Embryonic facial prominence (tissue), 1 donor: ENCODE data around the gene ARVCF.

ENCODE experiments used
- DNase-seq: peaks from one replicate; pipeline ENCODE4 v3.0.0-alpha.2; 2016; ENCODE audit errors: extremely low spot score

The ARVCF gene

DNA sequence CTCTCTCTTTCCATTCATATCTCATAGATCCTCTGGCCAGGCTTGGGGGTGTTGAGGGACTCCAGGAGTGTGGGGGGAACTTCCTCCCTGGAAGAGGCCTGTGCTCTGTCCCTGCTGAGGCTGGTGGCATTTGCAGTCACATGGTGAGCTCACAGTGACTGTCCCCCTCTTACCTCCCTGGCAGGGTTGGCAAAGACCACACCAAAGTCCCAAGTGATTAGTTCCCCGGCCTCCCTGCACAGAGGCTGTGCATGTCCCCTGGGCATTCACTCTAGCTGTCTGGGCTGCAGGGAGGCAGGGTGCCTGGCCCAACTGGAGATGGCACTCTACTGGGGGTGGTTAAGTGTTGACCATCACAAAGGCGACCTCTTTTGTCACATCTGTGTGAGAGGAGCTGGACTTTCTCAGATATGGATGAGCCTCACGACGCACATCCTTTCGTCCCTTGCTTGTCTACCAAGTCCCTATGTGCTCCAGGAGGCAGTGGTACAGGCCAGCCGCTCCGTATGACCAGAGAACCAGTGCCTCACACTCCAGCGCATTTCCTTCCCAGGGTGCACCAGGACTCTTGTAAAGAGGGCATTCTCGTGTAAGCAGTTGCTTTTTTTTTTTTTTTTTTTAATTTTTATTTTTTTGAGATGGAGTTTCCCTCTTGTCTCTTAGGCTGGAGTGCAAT is 13.1 kb upstream of the ARVCF start:
- DNase-seq: no peak

DNA sequence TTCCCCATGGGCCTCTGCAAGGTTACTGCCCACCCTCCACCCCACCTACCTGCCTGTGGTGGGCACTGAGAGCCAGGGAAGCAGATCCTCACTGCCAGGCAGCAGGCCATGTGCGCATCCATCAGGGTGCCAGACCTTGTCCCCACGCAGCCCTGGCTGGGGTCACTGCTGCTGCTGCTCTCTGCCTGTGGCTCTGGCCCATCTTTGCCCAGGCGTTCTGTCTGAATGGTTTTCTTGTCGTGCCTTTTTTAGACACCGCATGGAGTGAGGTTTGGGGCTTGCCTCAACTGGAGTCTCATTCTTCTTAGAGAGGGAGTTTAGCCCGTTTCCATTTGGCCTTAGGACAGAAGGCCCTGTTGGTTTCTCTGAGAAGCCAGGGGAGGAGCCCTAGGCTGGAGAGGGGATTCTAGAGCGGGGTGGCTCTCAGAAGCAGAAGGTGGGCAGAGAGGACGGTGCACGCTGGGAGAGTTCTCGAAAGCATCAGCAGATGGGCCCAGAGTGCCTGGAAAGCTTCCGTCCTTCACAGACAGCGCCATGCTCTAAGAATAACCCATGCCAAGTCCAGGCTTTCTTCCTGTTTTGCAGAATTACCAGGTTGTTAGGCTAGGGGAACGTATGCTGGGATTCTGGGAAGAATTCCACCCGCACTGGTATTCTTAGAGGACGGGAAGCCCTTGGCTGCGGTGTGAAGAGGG is 12.4 kb upstream of the ARVCF start:
- DNase-seq: no peak

DNA sequence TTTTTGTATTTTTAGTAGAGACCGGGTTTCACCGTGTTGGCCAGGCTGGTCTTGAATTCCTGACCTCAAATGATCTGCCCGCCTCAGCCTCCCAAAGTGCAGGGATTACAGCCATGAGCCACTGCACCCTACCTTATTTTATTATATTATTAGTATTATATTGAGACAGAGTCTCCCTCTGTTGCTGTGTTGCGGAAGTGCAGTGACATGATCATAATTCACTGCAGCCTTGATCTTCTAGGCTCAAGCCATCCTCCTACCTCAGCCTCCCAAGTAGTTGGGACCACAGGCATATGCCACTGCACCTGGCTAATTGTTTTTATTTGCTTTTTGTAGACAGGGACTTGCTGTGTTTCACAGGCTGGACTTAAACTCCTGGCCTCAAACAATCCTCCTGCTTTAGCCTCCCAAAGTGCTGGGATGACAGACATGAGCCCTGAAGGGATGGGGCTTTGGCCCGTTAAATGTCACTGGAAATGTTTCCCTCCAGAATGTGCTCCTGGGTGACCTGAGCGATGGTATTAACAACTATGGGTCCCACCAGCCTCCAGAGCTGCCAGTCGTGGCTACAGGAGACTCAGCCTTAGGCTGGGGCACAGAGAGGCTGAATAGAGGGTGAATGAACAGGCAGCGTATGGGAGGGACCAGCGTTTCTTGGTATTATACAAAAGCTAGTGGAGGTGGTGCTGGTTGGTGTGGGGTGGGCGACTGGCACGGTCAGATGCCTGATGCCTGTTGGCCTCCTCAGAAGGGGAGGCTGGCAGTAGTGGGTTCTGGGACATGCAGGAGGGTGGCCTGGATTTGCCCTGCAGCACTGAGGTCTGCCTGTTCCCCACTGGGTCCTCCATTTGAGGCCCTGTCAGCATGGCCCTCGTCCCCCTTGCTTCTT is 11.6 kb upstream of the ARVCF start:
- no peak for DNase-seq

- DNase-seq: no peak
Observed at GRCh38 chr22:20026996-20027601, 10.5 kb upstream of the ARVCF start.

DNA sequence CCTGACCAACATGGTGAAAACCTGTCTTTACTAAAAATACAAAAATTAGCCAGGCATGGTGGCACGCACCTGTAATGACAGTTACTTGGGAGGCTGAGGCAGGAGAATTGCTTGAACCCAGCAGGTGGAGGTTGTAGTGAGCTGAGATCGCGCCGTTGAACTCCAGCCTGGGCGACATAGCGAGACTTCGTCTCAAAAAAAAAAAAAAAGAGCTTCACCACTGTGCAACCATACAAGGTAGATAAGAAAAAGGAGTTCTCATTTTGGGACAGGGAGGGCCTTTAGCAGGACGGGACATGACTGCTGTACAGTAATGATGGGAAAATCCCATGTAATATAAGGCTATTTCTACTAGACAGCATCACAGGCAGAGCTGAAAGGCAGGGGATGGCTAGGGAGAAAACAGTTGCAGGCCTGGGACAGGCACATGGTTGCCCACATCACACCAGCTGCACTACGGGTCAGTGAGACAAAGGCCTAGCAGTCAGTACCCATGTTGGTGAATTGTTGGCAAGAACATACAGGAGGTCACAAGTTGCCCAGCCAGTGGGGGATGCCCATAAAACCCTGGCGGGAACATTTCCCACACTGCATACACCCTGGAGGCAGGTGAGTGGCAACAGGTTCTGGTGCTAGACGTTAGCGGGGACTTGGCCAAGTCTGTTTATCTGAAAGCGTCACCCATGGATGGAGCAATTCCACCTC is 9.7 kb upstream of the ARVCF start:
- DNase-seq: no peak

DNA sequence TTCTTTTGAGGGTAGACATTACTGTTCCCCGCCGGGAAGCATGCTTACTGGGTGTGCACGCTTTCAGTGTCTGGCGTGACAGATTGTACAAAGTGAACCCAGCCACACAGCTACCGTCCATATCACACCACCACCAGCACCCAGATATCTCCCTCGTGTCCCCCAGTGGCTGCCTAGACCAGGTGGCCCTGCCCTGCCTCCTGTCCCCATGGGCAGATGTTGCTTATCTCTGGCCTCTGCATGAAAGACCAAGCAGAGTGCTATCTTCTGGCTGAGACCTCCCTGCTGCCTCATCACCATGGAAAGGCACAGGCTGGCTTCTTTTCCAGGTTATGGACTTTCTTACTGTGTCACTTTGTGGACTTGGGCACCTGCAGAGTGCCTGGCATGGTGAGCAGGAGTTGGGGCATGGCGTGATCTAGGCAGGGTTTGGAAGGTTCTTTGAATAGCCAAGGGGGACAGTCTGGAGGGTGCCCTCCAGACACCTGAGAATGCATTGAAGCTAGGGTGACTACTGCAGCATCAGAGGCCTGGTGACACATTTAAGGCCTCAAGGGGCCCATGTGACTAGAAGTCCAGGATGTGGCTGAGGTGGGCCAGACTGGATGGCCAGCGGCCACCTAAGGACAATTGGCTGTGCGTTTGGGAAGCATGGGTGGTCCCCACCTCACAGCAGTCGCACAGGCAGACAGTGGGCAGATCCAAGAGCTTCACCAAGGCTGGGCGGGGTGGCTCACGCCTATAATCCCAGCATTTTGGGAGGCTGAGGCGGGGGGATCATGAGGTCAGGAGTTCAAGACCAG is 9.0 kb upstream of the ARVCF start:
- DNase-seq: no peak

DNA sequence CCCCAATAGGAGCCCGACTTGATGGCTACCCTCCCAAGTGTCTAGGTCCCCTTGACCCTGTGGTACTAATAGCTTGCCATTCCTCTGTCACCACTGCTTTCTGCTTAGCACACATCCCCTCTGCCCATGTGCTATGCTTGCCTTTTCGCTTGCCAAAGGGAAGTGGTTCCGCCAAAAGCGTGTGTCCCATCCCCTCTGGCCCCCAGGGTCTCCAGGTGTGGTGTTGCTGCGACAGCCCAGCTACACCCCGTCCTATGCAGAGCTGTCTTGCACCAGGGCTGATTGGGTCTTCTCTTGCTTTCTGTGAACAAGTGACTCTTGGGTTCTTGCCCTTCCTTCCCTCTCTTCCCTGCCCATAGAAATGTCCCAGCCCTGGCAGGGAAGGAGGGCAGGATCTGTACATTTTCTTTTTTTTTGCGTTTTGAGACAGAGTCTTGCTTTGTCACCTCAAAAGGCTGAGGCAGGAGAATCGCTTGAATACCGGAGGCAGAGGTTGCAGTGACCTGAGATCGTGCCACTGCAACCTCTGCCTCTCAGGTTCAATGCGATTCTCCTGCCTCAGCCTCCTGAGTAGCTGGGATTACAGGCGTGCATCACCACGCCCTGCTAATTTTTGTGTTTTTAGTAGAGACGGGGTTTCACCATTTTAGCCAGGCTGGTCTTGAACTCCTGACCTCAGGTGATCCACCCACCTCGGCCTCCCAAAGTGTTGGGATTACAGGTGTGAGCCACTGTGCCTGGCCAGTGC is 8.2 kb upstream of the ARVCF start:
- no peak for DNase-seq

DNA sequence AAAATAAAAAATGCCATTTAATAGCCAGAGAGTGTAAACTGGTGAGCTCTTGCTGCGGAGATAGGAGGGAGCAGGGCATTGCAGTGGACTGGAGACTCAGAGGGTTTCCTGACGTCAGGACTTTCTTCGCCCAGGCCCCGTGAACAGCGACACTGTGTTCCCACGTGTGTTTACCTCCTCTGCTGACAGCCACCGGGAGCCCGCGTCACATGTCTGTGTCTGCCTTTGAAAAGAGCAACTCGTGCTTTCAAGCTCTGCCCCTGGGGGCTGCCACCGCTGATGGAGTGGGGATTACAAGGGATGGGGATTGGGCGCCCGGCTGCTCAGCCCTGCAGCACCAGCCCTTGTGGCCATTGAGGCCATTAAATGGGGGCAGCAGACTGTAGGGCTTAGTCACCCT is 7.6 kb upstream of the ARVCF start:
- no peak for DNase-seq

DNA sequence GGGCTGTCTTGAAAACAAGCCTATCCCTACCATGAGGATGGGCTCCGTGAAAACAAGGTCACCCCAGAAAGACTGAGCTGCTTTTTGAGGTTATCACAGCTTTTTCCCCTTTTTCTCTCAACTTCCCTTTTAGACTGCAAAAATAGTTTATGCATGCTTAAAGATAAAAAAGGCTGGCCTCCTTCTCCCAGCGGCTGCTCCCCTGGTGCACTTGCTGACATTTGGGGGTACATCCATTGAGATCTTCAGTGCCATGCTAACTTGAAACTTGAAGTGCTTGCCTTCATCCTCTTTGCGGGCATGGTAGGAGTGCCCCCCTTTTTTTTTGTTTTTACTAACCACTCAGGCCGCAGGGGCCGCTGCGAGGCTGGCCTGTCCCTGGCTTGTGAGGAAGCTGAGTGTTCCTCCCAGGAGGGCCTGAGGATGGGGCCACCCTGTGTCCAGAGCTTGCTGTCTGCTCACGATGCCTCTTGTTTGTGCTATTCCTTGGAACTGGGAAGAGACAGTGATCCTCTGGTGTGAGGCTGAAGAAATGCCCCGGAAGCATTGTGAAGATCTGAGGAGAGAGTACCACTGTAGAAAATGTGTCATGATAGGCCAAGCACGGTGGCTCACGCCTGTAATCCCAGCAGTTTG is 6.5 kb upstream of the ARVCF start:
- DNase-seq: no peak

DNA sequence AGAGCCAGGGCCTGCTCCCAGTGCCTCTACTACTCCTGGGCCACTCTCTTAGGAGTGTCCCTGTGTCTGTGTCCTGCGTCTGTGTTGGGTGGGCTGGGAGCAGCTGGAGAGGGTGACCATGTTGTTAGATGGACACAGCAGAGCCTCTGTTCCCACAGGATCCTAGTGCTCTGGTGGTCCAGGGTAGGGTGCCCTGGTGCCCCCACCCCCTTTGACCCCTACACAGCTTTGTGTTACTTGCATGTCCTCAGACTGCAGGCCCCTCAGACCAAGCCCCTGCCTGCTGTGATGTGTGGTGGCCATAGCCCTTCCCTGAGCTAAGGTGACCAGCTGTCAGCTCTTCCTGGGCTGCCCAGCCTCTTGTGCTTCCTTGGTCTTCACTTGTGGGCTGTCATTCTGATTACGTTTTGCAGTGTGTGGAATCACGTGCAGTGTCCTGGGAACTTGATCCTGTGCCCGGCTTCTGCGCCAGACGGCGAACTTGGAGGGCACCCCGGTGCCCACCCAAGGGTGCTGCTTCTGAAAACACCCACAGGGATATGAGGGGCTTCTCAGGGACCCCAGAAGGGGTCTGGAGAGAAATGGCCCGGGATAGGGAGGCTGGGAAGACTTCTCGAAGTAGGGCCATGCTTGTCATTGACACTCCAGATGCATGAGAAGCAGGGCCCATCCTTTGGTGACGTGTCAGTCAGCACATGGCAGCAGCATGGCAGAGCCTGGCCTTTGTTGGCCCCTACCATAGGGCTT is 5.8 kb upstream of the ARVCF start:
- DNase-seq: no peak

DNA sequence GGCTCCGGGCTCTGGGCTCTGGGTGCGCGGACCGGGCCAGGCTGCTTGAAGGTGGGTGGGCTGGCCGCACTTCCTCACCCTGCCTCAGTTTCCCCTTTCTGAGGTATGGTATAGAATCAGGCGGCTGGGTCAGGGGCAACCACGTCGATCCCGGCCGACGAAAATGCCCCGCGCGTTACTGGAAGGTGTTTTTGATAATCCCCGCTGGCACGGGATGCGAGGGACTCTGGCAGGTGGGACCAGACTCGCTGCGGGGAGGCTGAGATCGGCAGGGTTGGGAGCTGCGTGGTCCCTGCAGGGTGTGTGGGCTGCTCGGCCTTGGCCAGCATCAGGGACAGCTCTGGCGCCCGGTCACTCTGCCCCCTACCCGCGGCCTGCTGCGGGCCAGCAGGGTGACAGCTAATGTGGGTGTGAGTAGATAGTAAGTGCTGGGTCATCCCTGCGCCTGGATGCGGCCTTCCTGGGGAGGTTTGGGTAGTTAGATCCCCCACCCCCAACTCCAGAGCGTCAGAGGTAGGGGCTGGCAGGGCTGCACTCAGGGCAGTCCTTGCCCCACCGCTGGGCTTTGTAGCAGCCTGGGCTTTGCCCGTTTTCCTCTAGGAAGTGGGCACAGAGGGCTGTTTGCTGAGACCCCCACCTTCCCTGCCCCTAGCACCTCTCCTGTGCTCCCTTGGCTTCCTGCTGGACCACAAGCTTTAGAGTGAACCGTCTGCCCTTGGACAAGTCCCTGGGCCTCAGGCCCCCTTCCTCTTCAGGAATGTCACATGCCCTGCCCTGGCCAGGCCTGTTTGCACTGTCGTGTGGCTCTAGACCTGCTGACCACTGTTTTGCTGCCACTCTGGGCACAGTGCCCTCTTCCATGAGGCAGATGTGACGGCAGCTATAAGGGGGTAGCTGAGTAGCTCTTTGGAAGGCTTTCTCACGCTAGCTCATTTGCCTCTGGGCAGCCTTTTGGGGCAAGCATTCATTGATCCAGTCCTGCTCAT is 4.9 kb upstream of the ARVCF start:
- no peak for DNase-seq

GRCh38 chr22:20020533-20021195 is 4.0 kb upstream of the ARVCF start, which contains the start of gene TANGO2:
Gene TANGO2, plus strand, starts transcription at chr22:20021110. Its CDS starts 15,689 bp downstream, at chr22:20036799.
- DNase-seq: peak; percentile 70

DNA sequence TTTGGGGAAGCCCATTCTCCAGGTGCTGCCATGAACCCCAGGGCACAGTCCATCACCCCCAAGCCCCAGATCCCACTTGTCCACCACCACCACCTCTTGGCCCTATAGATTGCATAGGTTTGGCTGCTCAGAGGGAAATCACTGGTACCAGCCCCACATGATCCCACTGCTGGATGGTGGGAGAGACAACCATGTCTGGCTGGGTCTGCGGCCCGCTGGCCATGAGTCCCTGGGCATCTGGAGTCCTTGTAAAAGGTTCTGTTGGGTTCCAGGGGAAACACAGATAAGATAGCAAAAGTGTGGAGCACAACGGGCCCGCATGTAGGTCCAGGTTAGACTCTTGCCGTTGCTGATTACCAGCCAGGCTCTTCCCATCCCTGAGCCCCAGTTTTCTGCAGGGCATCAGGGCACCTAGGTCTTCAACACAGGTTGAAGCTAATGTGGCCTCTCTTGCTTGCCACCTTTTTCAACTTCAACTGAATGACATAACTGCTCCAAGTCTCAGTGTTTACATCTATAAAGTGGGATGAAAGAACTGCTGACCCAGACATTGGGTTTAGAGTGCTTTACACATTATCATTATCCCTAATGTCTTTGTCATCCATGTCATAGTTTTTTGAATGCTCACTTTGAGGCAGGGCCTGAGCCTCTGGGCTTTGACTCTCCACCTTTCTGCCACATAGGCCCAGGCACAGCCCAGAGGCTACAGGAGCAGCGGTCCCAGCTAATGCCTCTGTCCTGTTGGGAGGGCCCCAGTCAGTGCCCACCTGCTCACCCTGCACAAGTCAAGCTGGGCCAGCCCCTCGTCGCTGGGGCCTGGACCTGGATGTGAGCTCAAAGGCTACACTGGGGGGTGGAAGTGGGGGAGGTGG is 3.3 kb upstream of the ARVCF start:
- DNase-seq: no peak

DNA sequence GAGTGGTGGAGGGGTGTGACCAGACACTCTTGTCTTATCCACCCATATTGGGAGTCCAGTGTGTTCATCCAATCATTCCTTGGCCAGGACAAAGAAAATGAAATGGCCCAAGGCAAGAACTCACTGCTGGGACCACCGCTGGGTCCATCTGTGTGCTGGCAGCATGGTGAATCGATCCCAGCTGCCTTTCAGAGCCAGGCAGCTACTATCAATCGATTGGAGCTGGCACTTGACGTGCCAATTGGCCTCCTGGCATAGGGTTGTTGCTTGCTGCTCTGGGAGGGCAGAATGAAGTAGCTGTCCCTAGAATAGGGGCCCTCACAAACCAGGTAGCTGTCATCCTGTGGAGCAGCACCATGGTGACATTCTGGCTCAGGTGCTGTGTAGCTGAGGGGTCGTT is 1.4 kb upstream of the ARVCF start:
- no peak for DNase-seq

GRCh38 chr22:20017622-20017958 is 967 bp upstream of the ARVCF start:
- DNase-seq: no peak
